Fibroblast of the aortic adventitia (primary cell): ENCODE results near the gene DCTN3. TPM values are rescaled to one million over a fixed set of nuclear protein-coding genes. Genes with fewer than 3 reads are reported as not detected.

Experiments used
- DNase-seq: peaks from one replicate; pipeline ENCODE4 v3.0.0-alpha.2; 2010; ENCODE audit warnings: low read depth
- H3K4me3 ChIP-seq: 2 replicates; pipeline ENCODE4 v1.5.1; 2011; ENCODE audit warnings: low read depth, mild to moderate bottlenecking, control low read depth, low read length, moderate library complexity
- CTCF ChIP-seq: IDR thresholded peaks from 2 replicates; pipeline ENCODE4 v1.5.1; 2011; ENCODE audit warnings: mild to moderate bottlenecking, low read length, control low read depth, inconsistent platforms; ENCODE audit not compliant: insufficient read depth
- total RNA-seq: library from RNA; depleted of rRNA; stranded (reverse); fragments of >200 nt; gene quantifications from 2 replicates; pipeline ENCODE4 v1.2.3, GENCODE V29; 2012; ENCODE audit warnings: low replicate concordance

Gene DCTN3
- total RNA-seq, 1 donor, result 88.1 TPM

- TF ChIP-seq CTCF, result no peak
Measured at GRCh38 chr9:34575862-34576596, 44.3 kb downstream of the DCTN3 start.

GRCh38 chr9:34575241-34575640 is 45.1 kb downstream of the DCTN3 start:
- no peak overlapping the region for H3K4me3 ChIP-seq
- DNase-seq, result no peak
- TF ChIP-seq CTCF, result no peak

More at GRCh38 chr9:34575862-34576596, 44.3 kb downstream of the DCTN3 start:
- H3K4me3 ChIP-seq, result no peak overlapping the region
- DNase-seq, result no peak

- TF ChIP-seq CTCF, result no peak
- H3K4me3 ChIP-seq, result no peak overlapping the region
- DNase-seq, result no peak
Measured at GRCh38 chr9:34574571-34574970, 45.7 kb downstream of the DCTN3 start.

- no peak overlapping the region for H3K4me3 ChIP-seq
- TF ChIP-seq CTCF, result no peak
- no peak for DNase-seq
Measured at GRCh38 chr9:34573599-34574325, 46.5 kb downstream of the DCTN3 start.

GRCh38 chr9:34572628-34573027 is 47.7 kb downstream of the DCTN3 start:
- no peak for TF ChIP-seq CTCF
- H3K4me3 ChIP-seq, result no peak overlapping the region
- DNase-seq, result no peak

GRCh38 chr9:34572092-34572491 is 48.2 kb downstream of the DCTN3 start:
- no peak overlapping the region for H3K4me3 ChIP-seq
- DNase-seq, result no peak
- no peak for TF ChIP-seq CTCF

- no peak for TF ChIP-seq CTCF
- DNase-seq, result no peak
Measured at GRCh38 chr9:34571481-34571810, 48.8 kb downstream of the DCTN3 start.

More at GRCh38 chr9:34571481-34571810, 48.8 kb downstream of the DCTN3 start:
- no peak overlapping the region for H3K4me3 ChIP-seq
